ENCODE data around the gene ZFPM1. TPM values are rescaled to one million over a fixed set of nuclear protein-coding genes. Genes with fewer than 3 reads are reported as not detected.

The ZFPM1 gene
- polyA plus RNA-seq, 1 of the 3 experiments (the other 2 are of a cell fraction) = 1.2 TPM

GRCh38 chr16:88441460-88441859 is 11.6 kb upstream of the ZFPM1 start:
- 91% methylated on average over 10 of the region's 14 CpGs for WGBS (ENCODE audit: low lambda C conversion rate)
- Histone ChIP-seq H3K4me1 (ENCODE audit: control insufficient read depth in 1 of 2, insufficient read depth in 2 of 2, low read depth in 1 of 2, low read length in 1 of 2) (peaks cover 0 to 16% of the 10 kb centered on the region in 2 experiments; a peak in 1 of 4 replicates), H3K9ac (no peak overlapping the region), H3K9me2 (no peaks in the 10 kb centered on the region), H2AFZ (ENCODE audit: low read depth) (no peak overlapping the region), H3K27ac (ENCODE audit: low read depth in 2 of 2, low read length in 1 of 2) (no peak overlapping the region), H3K4me2 (no peak overlapping the region), H3K9me3 (no peaks in the 10 kb centered on the region), H3K27me3 (ENCODE audit: insufficient read depth) (no peaks in the 10 kb centered on the region), H4K20me1 (ENCODE audit: insufficient read depth) (0 out of 2 replicates have a peak, but pooled peaks cover 3% of the 10 kb centered on the region), H3K36me3 (replicated peaks in 1 of 2; ENCODE audit: control insufficient read depth in 1 of 2, insufficient read depth in 2 of 2, low read length in 1 of 2) (no peaks in the 10 kb centered on the region), H3K4me3 (ENCODE audit: low read depth in 2 of 2, low read length in 1 of 2) (no peak overlapping the region), H3F3A (replicated peaks; ENCODE audit: insufficient read depth) (no peaks in the 10 kb centered on the region), H3K79me2 (ENCODE audit: insufficient read depth) (no peaks in the 10 kb centered on the region)
- ChIA-PET CTCF (interaction anchor here (0.6 to 1.0 kb wide), 5 partner anchors 65 to 1371 kb away, joined by 3 to 4 read pairs (median 3); no protein-coding TSS in a partner anchor), POLR2A (no interaction called here)
- TF ChIP-seq POLR2AphosphoS5 (IDR thresholded peaks at IDR 0.05; ENCODE audit: low read depth, low read length) = no peak
- TF ChIP-seq ELF1 (IDR thresholded peaks at IDR 0.05) = no peak
- TF ChIP-seq RCOR1 (IDR thresholded peaks at IDR 0.05; ENCODE audit: low read length) = no peak
- TF ChIP-seq SMC3 (IDR thresholded peaks at IDR 0.05; ENCODE audit: low read depth, low read length) = no peak
- no peak for TF ChIP-seq FOXJ3 (CRISPR knock-in tag; IDR thresholded peaks at IDR 0.05)
- TF ChIP-seq YY1 (IDR thresholded peaks at IDR 0.05; ENCODE audit: low read depth) = no peak
- no peak for TF ChIP-seq RXRA (IDR thresholded peaks at IDR 0.05; ENCODE audit: borderline replicate concordance, low read depth)
- no peak for TF ChIP-seq RFX5 (IDR thresholded peaks at IDR 0.05; ENCODE audit: low read length)
- no peak for TF ChIP-seq TAF1 (IDR thresholded peaks at IDR 0.05; ENCODE audit: borderline replicate concordance, low read depth, low read length)
- TF ChIP-seq SIN3A (IDR thresholded peaks at IDR 0.05; ENCODE audit: borderline replicate concordance, low read depth, low read length) = no peak
- no peak for DNase-seq

GRCh38 chr16:88442383-88442726 is 10.7 kb upstream of the ZFPM1 start:
- Histone ChIP-seq H3K4me2 (no peak overlapping the region), H3K9me3 (no peaks in the 10 kb centered on the region), H3K9ac (no peak overlapping the region), H3F3A (replicated peaks; ENCODE audit: insufficient read depth) (no peaks in the 10 kb centered on the region), H3K4me1 (ENCODE audit: control insufficient read depth in 1 of 2, insufficient read depth in 2 of 2, low read depth in 1 of 2, low read length in 1 of 2) (peaks cover 0 to 15% of the 10 kb centered on the region in 2 experiments; a peak in 1 of 4 replicates), H3K79me2 (ENCODE audit: insufficient read depth) (no peaks in the 10 kb centered on the region), H4K20me1 (ENCODE audit: insufficient read depth) (0 out of 2 replicates have a peak, but pooled peaks cover 3% of the 10 kb centered on the region), H3K27ac (ENCODE audit: low read depth in 2 of 2, low read length in 1 of 2) (no peak overlapping the region), H3K4me3 (ENCODE audit: low read depth in 2 of 2, low read length in 1 of 2) (no peak overlapping the region), H3K27me3 (ENCODE audit: insufficient read depth) (no peaks in the 10 kb centered on the region), H3K36me3 (replicated peaks in 1 of 2; ENCODE audit: control insufficient read depth in 1 of 2, insufficient read depth in 2 of 2, low read length in 1 of 2) (no peaks in the 10 kb centered on the region), H2AFZ (ENCODE audit: low read depth) (no peak overlapping the region), H3K9me2 (no peaks in the 10 kb centered on the region)
- 84% methylated on average over 6 of the region's 9 CpGs for WGBS (ENCODE audit: low lambda C conversion rate)
- POLR2A ChIA-PET = no interaction called here
- no peak for DNase-seq
- TF ChIP-seq SIN3A (IDR thresholded peaks at IDR 0.05; ENCODE audit: borderline replicate concordance, low read depth, low read length) (no peak), TAF1 (IDR thresholded peaks at IDR 0.05; ENCODE audit: borderline replicate concordance, low read depth, low read length) (no peak)
- CTCF ChIA-PET = no interaction called here

GRCh38 chr16:88442727-88443576 is 10.1 kb upstream of the ZFPM1 start:
- peak; percentile 98 for DNase-seq
- Histone ChIP-seq H3K9ac (no peak overlapping the region), H3K79me2 (ENCODE audit: insufficient read depth) (no peaks in the 10 kb centered on the region), H3K4me3 (ENCODE audit: low read depth in 2 of 2, low read length in 1 of 2) (peak overlapping the region in 1 of 2 experiments; percentile 35; a peak in 1 of 4 replicates), H3K9me3 (no peaks in the 10 kb centered on the region), H3K36me3 (replicated peaks in 1 of 2; ENCODE audit: control insufficient read depth in 1 of 2, insufficient read depth in 2 of 2, low read length in 1 of 2) (no peaks in the 10 kb centered on the region), H3K9me2 (no peaks in the 10 kb centered on the region), H3K27me3 (ENCODE audit: insufficient read depth) (no peaks in the 10 kb centered on the region), H2AFZ (ENCODE audit: low read depth) (no peak overlapping the region), H3K4me2 (no peak overlapping the region), H3F3A (replicated peaks; ENCODE audit: insufficient read depth) (no peaks in the 10 kb centered on the region), H4K20me1 (ENCODE audit: insufficient read depth) (0 out of 2 replicates have a peak, but pooled peaks cover 3% of the 10 kb centered on the region), H3K4me1 (ENCODE audit: control insufficient read depth in 1 of 2, insufficient read depth in 2 of 2, low read depth in 1 of 2, low read length in 1 of 2) (peaks cover 0 to 15% of the 10 kb centered on the region in 2 experiments; a peak in 1 of 4 replicates), H3K27ac (ENCODE audit: low read depth in 2 of 2, low read length in 1 of 2) (no peak overlapping the region; a peak in 1 of 4 replicates)
- POLR2A ChIA-PET = no interaction called here
- CTCF ChIA-PET = interaction anchor here (0.6 to 2.5 kb wide), 19 partner anchors 14 to 366 kb away, joined by 3 to 14 read pairs (median 4); no protein-coding TSS in a partner anchor
- WGBS (ENCODE audit: low lambda C conversion rate) = 20% methylated on average over 2 of the region's 40 CpGs
- peak; percentile 97 for TF ChIP-seq SMC3 (IDR thresholded peaks at IDR 0.05; ENCODE audit: low read depth, low read length)
- peak; percentile 89 for TF ChIP-seq CTCF (IDR thresholded peaks at IDR 0.05)
- TF ChIP-seq RXRA (IDR thresholded peaks at IDR 0.05; ENCODE audit: borderline replicate concordance, low read depth) = no peak
- no peak for TF ChIP-seq JUND (IDR thresholded peaks at IDR 0.05)
- TF ChIP-seq TAF1 (IDR thresholded peaks at IDR 0.05; ENCODE audit: borderline replicate concordance, low read depth, low read length) = no peak
- TF ChIP-seq RAD21 (IDR thresholded peaks at IDR 0.05; ENCODE audit: low read length) = peak; percentile 98
- TF ChIP-seq REST (IDR thresholded peaks at IDR 0.05; ENCODE audit: low read depth, low read length) = 0 out of 2 replicates have a peak, but pooled peaks have one; percentile 36
- no peak for TF ChIP-seq ELF1 (IDR thresholded peaks at IDR 0.05)
- TF ChIP-seq SIN3A (IDR thresholded peaks at IDR 0.05; ENCODE audit: borderline replicate concordance, low read depth, low read length) = no peak

Data from SK-N-SH (cell line).